ENCODE data around the gene ZRANB1. TPM values are rescaled to one million over a fixed set of nuclear protein-coding genes. Genes with fewer than 3 reads are reported as not detected.

Gene ZRANB1
- total RNA-seq, 4 donors from 2014 or later: 35.5 to 44.7 (median 37.4) TPM

DNA sequence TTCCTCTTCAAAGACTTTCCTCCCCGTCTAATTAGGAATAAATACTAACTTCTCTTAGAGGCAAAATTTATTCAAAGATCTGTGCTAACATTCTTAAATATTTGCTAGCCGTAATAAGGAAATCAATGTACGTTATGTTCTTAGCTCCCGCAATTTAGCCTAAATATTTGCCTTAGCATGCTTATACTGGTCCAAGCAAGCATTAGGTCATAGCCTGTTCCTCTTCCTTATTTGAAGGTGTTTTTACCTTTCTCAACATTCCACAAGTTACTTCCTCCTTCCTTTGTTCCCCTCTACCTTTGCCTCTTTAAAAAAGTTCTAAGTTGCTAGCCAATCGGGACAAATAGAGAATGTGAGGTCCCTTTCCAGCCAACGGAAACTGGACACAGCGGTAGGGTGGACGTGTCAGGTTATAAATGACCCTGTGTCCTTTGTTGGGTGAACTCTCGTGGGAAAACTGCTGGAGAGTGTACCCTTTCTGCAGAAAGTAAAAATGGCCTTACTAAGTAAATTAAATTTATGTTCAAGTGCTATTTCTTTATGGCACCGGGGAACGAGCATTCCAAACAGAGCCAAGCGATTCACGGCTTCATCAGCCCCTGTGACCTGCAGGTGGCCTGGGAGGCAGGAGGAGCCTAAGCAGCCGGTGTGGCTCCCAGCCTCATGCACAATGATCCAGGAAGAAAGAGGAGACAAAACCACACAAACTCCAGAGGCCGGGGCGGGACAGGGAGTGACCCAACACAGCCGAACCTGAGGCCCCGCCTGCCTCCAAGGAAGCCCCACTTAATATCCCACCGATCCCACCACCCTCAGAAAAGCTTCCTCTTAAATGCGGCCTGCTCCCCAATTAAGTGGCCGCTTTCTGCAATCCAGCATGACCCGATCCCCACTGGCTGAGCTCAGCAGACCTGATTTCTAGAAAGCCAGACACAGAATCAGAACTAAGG is 67.0 kb downstream of the ZRANB1 start:
- no peak for TF ChIP-seq CTCF (IDR thresholded peaks at IDR 0.05; ENCODE audit: low read depth)

DNA sequence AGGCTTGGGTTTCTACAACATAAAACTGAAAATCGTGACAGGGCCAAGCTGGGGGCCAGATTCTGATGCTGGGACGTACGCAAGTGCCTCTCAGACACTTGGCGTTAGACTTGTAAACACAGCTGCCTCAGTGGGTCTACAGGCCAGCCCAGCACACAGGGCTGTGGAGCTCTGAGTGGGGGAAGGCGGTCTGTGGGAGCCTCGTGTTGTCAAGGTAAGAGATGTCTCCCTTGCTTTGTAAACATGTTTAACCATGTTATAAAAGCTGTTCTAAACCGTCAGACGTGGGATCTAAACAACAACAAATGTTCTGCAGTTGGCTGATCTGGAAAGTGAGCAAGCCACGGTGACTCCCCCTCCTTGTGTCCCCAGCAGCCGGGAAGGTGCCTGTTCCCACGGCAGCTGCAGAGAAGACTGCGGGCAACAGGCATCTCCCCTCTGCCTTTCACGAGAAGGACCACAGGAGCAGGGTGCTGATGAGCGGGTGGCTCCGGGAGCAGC is 67.8 kb downstream of the ZRANB1 start:
- no peak for TF ChIP-seq CTCF (IDR thresholded peaks at IDR 0.05; ENCODE audit: low read depth)

GRCh38 chr10:125010362-125010761 is 68.4 kb downstream of the ZRANB1 start:
- no peak for TF ChIP-seq CTCF (IDR thresholded peaks at IDR 0.05; ENCODE audit: low read depth)

- TF ChIP-seq CTCF (IDR thresholded peaks at IDR 0.05; ENCODE audit: low read depth): no peak
Observed at GRCh38 chr10:125011171-125011925, 69.4 kb downstream of the ZRANB1 start.

- no peak for TF ChIP-seq CTCF (IDR thresholded peaks at IDR 0.05; ENCODE audit: low read depth)
Observed at GRCh38 chr10:125011926-125012705, 70.2 kb downstream of the ZRANB1 start.

DNA sequence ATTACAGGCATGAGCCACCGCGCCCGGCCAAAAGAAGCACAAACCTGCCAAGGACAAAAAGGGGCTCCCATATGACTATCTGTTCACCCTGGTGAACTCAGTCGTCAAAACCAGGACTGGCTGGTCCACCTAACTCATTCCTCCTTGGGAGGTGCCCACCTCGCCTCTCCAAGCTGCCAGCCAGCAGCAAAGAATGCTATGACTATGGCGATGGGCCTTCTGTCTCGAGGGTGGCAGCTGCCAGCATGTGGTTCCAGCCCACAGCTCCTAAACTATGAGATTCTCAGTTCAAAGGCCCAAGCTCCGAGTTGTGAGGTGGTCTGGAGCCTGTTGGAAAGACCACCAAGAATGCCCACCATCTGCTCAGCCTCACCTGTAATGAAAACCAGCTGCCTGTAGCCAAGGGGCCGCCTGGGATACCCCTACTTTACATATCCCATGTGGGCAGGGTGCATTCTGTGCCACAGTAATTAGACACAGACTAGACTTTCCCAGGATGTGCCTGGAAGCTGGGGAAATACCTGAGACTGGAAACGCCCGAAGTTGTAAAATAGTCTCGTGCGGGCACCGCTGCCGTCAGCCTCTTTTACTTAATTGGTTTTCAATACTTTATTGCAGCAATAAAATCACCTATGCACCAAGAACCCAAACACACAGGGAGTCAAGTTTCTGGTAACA is 71.1 kb downstream of the ZRANB1 start:
- TF ChIP-seq CTCF (IDR thresholded peaks at IDR 0.05; ENCODE audit: low read depth): no peak

Data from subcutaneous adipose tissue (tissue), 4 donors.